Measurements from ENCODE around the gene TARBP2.
"Not testable (repeated sequence)": the region's sequence is repeated elsewhere in the genome, so short reads cannot be mapped to it uniquely, and the experiment has no call there.

TARBP2 gene

GRCh38 chr12:53476769-53477209 lies 24.3 kb upstream of the TARBP2 start:
- peaks cover 12% of the 10 kb centered on the region for H3K4me1 ChIP-seq
- H3K36me3 ChIP-seq = peaks cover 91% of the 10 kb centered on the region
- H3K9me3 ChIP-seq = no peaks in the 10 kb centered on the region

GRCh38 chr12:53478865-53479264 lies 22.2 kb upstream of the TARBP2 start:
- no peak for TF ChIP-seq CTCF (IDR thresholded peaks at IDR 0.05; ENCODE audit: low read depth, low read length)
- no peak for DNase-seq
- no peak overlapping the region for H3K4me3 ChIP-seq (ENCODE audit: low read depth, low read length)
- H3K4me1 ChIP-seq = peaks cover 12% of the 10 kb centered on the region
- H3K27me3 ChIP-seq = no peaks in the 10 kb centered on the region
- peaks cover 91% of the 10 kb centered on the region for H3K36me3 ChIP-seq
- H3K9me3 ChIP-seq = no peaks in the 10 kb centered on the region

More at GRCh38 chr12:53476769-53477209, 24.3 kb upstream of the TARBP2 start:
- TF ChIP-seq CTCF (IDR thresholded peaks at IDR 0.05; ENCODE audit: low read depth, low read length) = peak; percentile 65
- peak; percentile 38 for DNase-seq
- Histone ChIP-seq H3K27me3 (no peaks in the 10 kb centered on the region), H3K4me3 (ENCODE audit: low read depth, low read length) (no peak overlapping the region)

GRCh38 chr12:53479331-53479730 lies 21.8 kb upstream of the TARBP2 start:
- H3K4me1 ChIP-seq = peaks cover 12% of the 10 kb centered on the region
- no peak for DNase-seq
- no peak overlapping the region for H3K4me3 ChIP-seq (ENCODE audit: low read depth, low read length)
- no peaks in the 10 kb centered on the region for H3K9me3 ChIP-seq
- no peaks in the 10 kb centered on the region for H3K27me3 ChIP-seq
- peaks cover 91% of the 10 kb centered on the region for H3K36me3 ChIP-seq
- no peak for TF ChIP-seq CTCF (IDR thresholded peaks at IDR 0.05; ENCODE audit: low read depth, low read length)

GRCh38 chr12:53480491-53481442 lies 20.3 kb upstream of the TARBP2 start:
- H3K36me3 ChIP-seq = peaks cover 91% of the 10 kb centered on the region
- no peak overlapping the region for H3K4me3 ChIP-seq (ENCODE audit: low read depth, low read length)
- no peak for DNase-seq
- H3K9me3 ChIP-seq = no peaks in the 10 kb centered on the region
- no peaks in the 10 kb centered on the region for H3K27me3 ChIP-seq
- no peak for TF ChIP-seq CTCF (IDR thresholded peaks at IDR 0.05; ENCODE audit: low read depth, low read length)
- peaks cover 9% of the 10 kb centered on the region for H3K4me1 ChIP-seq

- not testable (repeated sequence) for H3K9me3 ChIP-seq; H3K4me1 ChIP-seq; DNase-seq; H3K27me3 ChIP-seq; H3K4me3 ChIP-seq (ENCODE audit: low read depth, low read length)
- peaks cover 91% of the 10 kb centered on the region for H3K36me3 ChIP-seq
These were observed 19.6 kb upstream of the TARBP2 start for GRCh38 chr12:53481458-53481857.

- Histone ChIP-seq H3K36me3 (peaks cover 91% of the 10 kb centered on the region), H3K9me3 (no peaks in the 10 kb centered on the region), H3K4me1 (no peaks in the 10 kb centered on the region), H3K4me3 (ENCODE audit: low read depth, low read length) (no peak overlapping the region), H3K27me3 (no peaks in the 10 kb centered on the region)
- no peak for DNase-seq
- TF ChIP-seq CTCF (IDR thresholded peaks at IDR 0.05; ENCODE audit: low read depth, low read length) = peak; percentile 42
These were observed 19.0 kb upstream of the TARBP2 start for GRCh38 chr12:53481939-53482586.

All from BE2C (cell line).